Cardiac fibroblast (primary cell): ENCODE data around the gene KIF1A.
"Not testable (repeated sequence)": the region's sequence is repeated elsewhere in the genome, so short reads cannot be mapped to it uniquely, and the experiment has no call there.

Source experiments
- DNase-seq, 2 donors: peaks; one replicate each; pipeline versions ENCODE4 v3.0.0 to v3.0.0-alpha.2; 2010; ENCODE audit warnings: low read depth in 2 of 2
- H3K4me3 ChIP-seq, 2 donors: replicated peaks in 1 of 2; 1 replicate in 1 of 2; 2 replicates in 1 of 2; pipeline ENCODE4 v1.5.1; 2011; ENCODE audit warnings: low read depth in 2 of 2, low read length in 2 of 2, mild to moderate bottlenecking in 2 of 2, moderate library complexity in 1 of 2
- TF ChIP-seq, protein P1 (sequence below): IDR thresholded peaks from one replicate; pipeline ENCODE4 v1.5.1; 2011; ENCODE audit warnings: low read depth, mild to moderate bottlenecking, low read length, inconsistent platforms

Gene KIF1A

DNA sequence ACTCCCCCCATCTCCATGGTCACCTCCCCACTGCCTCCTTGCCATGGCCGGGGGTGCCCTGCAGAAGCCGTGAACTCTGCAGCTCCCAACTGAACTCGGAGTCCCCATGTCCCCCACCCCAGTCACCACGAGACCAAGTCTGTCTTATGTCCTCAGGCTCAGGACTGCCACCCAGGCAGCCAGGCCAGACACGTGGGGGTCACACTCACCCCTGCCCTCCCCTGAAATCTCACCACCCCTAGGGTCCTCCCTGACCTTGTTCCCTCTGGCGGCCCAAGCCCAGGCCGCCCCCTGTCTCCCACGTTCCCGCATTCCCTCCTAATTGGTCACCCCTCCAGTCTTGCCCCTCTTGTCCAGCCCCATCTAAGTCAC lies 117.4 kb downstream of the KIF1A start:
- DNase-seq = no peak
- no peak overlapping the region for H3K4me3 ChIP-seq
- TF ChIP-seq, protein P1, sequence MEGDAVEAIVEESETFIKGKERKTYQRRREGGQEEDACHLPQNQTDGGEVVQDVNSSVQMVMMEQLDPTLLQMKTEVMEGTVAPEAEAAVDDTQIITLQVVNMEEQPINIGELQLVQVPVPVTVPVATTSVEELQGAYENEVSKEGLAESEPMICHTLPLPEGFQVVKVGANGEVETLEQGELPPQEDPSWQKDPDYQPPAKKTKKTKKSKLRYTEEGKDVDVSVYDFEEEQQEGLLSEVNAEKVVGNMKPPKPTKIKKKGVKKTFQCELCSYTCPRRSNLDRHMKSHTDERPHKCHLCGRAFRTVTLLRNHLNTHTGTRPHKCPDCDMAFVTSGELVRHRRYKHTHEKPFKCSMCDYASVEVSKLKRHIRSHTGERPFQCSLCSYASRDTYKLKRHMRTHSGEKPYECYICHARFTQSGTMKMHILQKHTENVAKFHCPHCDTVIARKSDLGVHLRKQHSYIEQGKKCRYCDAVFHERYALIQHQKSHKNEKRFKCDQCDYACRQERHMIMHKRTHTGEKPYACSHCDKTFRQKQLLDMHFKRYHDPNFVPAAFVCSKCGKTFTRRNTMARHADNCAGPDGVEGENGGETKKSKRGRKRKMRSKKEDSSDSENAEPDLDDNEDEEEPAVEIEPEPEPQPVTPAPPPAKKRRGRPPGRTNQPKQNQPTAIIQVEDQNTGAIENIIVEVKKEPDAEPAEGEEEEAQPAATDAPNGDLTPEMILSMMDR = no peak

DNA sequence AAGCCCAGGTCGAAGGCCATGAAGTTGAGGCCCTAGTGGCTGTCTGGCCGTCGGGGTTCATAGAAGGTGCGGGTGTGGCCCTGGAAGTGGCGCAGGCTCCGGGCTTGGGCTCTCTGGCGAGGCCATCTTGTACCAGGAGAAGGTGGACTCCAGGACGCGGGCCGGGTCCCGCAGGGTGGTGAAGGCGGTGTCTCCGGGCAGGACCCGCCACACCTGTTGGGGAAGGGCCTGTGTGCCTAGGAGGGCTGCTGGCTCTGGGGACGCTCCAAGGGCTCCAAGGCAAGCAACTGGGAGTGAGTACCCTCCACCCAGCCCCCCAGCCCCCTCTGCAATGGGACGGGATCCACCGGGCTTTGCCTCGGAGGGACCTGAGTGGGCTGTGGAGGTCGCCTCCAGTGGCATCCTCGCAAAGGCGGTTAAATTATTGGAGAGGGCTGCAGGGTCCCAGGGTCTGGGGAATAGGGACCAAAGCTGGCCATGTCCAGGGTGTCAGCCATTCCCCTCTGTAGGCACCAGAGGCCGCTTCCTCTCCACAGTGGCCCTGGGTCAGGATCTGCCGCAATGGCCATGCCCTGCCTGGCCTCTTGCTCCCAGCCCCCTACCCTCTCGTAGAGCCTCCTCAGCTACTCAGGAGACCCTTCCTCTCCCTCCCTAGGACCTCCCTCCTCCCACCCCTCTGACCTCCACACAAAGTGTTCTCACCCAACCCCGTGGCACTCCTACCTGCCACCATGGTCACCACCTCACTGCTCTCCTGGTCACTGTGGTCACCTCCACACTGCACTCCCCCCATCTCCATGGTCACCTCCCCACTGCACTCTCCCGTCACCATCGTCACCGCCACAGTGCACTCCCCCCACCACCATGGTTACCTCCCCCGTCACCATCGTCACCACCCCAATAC lies 118.0 kb downstream of the KIF1A start:
- no peak for DNase-seq
- H3K4me3 ChIP-seq = no peak overlapping the region
- TF ChIP-seq, protein P1 = no peak

DNA sequence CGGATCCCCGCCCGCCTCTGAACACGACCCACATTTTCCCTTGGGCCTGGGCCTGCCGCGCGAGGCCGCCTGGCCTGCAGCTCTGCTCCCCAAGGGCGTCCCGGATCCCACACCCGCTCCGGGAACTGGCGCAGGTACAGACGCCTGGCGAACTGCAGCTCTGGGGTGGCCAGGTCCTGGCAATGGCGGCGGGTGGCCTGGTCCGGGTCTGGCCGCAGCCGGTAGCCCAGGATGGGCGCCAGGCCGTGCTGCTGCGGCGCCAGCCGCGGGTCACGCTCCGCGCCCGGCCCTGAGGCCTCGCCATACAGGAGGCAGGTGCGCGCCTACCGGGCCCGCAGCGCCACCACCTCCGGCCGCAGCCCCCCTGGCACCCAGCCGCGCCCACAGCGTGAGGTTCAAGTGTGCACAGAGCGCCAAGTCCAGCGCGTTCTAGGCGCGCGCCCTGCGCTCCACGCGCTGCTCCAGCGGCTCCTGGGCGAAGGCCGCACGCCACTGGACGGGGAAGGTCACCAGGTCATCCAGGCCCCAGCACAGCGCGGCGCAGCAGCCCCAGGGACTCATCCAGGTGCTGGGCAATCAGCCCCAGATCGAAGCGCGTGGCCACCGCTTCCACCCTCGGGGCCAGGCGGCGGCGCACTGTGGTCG lies 118.8 kb downstream of the KIF1A start:
- TF ChIP-seq, protein P1 = no peak

DNA sequence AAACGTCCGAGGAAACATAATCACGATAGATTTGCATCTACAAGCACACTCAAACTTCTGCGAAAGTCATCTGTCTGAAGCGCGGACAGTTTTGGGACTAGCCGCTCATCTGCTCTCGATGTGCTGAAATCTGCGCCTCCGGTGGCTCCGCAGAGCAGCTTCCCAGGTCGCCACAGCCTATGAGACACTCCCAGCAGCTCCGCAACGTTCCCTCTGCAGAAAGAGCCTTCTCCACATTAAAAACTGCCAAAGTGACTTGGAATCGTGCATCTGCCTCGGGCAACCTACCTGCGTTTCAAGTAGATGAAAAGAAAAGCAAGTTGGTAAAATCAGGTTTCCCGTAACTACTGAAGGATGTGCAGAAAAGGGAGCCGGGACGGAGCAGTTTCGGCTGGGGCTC lies 119.4 kb downstream of the KIF1A start:
- H3K4me3 ChIP-seq, DNase-seq: not testable (repeated sequence)

More for the DNA sequence above, 118.8 kb downstream of the KIF1A start:
- no peak for DNase-seq
- no peak overlapping the region for H3K4me3 ChIP-seq

DNA sequence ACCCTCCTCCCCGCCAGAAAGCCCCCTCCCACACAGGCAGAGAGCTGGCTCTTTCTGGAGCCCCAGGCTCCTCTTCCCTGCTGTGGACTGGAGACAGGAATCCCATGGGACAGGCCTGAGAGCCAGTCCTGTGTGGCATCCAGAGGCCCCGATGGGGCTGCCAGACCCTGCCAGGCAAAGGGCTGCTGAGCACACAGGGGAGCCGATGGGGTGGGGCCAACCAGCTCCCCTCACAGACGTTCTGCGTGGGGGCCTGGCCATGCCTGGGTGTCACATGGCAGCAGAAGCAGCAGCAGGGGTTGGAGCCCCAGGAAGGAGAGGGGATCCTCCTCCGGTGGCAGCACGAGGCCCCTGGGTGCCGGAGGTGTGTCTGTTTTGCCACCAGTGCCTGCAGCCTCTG lies 120.2 kb downstream of the KIF1A start:
- not testable (repeated sequence) for DNase-seq, H3K4me3 ChIP-seq

DNA sequence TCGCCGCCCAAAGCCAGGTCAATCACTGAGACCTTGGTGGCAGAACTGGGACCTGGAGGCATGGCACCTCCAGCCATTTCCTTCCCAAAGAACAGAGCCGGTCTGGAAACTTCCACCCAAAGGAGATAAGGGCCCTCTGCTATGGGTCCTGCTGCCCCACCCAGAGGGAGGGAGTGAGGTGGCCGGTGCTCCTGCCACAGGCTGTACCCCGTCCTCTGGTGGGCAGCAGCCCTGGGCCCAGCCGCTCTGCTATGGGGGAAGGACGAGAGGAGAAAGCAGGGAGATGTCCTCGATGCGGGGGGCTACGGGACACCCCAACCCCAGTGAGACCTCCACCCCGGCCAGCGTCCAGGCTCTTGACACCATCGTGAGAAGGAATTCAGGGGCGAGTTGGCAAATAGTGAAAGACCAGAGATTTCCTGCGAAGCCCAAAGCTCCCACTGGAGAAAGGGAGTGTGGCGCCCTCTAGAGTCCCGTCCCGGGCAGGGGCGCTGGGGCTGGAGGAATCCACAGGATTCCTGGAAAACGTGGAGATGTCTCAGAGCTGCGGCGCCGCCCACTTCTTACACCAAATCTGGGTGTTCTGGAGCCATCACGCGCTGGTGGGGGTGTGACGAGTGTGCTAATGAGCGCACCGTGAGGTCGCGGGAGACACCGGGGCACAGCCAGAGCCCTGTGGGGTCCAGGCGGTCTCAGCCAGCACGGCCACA lies 121.0 kb downstream of the KIF1A start:
- H3K4me3 ChIP-seq, DNase-seq: not testable (repeated sequence)

DNA sequence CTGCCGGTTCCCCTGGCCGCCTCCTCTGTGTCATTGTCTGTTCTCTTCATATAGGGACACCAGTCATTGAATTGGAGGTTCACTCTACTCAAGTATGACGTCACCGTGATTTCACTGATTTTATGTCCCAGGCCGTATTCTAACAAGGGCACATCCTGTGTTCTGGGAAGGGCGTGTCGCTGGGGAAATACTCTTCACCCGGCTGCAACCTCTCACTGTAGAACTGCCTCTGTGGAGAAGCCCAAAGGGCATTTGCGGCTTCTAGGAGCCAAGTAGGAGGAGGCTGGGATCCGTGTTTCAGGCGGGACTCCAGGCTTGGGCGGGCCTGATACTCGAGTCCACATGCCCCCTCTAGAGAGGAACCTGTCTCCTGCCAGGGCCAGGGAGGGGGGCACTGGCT lies 123.5 kb downstream of the KIF1A start:
- not testable (repeated sequence) for DNase-seq, H3K4me3 ChIP-seq

DNA sequence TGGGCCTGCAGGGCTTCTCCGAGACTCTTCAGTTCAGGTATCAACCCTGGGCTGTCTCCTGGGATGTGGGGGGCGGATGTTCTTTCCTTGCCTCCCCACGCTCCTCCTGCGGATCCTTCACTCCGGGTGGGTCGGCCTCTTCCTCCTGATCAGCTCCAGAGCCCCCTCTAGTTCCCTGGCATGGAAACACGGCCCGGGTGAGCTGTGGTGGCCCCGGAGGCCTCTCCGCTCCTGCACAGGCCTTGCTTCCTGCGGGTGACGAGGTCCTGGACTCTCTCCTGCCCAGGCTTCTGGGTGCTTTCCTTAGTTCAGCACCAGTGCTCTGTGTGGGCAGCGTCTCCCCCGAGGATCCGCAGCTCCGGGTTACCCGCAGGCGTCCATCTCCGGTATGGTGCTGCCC lies 124.4 kb downstream of the KIF1A start:
- not testable (repeated sequence) for DNase-seq

DNA sequence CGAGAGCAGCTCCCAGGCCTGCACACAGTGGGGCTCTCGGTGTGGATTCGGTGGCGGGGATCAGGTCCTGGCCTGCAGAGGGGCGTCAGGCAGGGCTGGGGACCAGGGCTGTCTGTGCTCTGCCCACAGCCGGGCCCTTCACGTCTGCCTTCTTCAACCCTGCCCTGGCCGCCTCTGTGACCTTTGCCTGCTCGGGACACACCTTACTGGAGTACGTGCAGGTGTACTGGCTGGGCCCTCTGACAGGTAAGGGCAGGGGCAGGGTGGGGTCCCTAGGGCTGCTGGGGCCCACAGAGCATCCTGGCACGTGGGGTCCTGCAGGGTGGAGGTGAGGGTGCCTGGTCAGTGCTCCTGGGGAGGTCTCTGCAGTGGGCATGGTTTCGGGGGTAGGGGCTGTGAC lies 125.7 kb downstream of the KIF1A start:
- not testable (repeated sequence) for H3K4me3 ChIP-seq, DNase-seq

More for the DNA sequence above, 124.4 kb downstream of the KIF1A start:
- not testable (repeated sequence) for H3K4me3 ChIP-seq

DNA sequence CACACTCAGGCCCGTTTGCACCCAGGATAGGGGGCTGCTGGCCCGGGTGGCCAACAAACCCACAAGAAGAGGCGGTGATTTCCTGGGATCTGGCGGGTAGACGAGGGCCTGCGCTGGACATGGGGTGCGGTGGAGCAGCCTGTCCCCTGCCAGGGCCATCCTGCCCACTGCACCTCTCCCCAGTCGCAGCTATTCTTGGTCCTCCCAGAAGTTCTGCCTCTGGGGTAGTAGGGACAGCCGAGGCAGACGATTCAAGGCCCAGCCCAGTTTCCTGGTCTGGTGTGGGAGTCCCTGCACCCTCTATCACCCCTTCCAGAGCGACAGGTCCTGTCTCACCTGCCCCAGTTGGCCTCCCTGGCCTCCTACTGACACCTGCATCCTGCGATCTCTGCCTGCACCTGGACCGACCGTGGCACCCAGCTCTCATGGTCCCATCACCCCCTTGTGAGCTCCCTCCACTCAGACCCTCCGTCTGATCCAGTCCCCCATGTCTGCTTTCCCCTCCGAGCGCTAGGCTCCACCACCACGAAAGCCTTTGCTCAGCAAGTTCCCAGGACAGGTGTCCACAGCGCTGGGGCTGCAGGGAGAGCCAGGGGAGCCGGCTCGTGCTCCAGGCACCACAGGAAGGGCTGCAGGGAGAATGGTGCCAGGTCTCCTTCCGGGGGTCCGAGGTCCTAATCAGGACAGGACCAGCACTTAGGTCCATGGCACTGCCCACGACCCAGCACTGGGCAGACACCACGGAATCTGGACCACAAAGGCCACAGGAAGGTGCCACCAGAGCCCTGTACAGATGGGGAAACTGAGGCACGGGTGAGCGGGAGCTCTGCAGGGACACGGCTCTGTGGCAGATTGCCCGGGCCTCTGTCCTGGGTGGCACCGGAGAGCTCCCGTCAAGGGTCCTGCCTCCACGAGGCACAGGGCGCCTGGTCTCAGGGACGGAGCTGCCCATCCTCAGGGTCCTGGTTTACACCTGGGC lies 127.1 kb downstream of the KIF1A start:
- not testable (repeated sequence) for DNase-seq, H3K4me3 ChIP-seq

DNA sequence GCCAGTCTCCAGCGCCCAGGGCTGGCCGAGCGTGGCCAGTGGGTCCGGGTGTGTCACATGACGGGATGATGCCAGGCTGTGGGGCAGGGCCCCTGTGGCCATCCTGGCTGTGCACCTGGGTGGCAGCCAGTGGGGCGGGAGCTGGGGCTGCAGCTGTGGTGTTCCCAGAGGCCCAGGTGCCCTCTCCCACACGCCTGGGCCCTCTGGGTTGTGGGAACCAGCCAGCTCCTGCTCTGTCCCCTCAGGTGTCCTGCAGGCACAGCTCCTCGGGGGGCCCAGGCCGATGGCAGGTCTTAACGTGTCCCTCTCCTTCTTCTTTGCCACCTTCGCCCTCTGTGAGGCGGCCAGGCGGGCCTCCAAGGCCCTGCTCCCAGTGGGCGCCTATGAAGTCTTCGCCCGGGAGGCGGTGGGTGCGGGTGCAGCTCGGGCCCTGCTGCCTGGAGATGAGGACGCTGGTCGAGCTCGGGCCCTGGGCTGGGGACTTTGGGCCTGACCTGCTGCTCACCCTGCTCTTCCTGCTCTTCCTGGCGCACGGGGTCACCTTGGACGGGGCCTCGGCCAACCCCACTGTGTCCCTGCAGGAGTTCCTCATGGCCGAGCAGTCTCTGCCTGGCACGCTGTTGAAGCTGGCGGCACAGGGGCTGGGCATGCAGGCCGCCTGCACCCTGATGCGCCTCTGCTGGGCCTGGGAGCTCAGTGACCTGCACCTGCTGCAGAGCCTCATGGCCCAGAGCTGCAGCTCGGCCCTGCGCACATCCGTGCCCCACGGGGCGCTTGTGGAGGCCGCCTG lies 128.2 kb downstream of the KIF1A start, which contains the start of gene AQP12A:
TSS of gene AQP12A (plus strand) at position 236 of the 790 bp plus-strand sequence. CDS start at position 284, 48 bp downstream.
- H3K4me3 ChIP-seq, DNase-seq: not testable (repeated sequence)

DNA sequence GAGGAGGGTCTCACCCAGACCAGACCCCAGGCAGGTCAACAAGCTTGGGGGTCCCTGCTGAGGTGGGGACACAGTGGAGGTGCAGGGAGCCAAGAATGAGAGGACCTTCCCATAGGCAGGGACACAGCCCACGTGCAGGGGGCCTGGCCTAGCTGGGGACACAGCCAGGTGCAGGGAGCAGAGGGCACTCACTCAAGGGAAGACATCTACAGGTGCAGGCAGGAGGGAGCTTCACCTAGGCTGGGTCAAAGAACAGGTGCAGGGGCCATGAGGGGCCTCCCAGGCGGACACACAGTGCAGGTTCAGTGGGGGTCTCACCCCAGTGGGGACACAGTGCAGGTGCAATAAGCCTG lies 129.0 kb downstream of the KIF1A start:
- DNase-seq, H3K4me3 ChIP-seq: not testable (repeated sequence)
